Body of pancreas (tissue), 4 donors: ENCODE data around the gene SPDYE8.
"Not testable (repeated sequence)": the region's sequence is repeated elsewhere in the genome, so short reads cannot be mapped to it uniquely, and the experiment has no call there.

Source experiments
- POLR2A ChIP-seq, 3 donors: fragments of 450-650 bp; IDR thresholded peaks; one replicate each; pipeline ENCODE4 v1.6.1; 2016; ENCODE audit warnings: antibody characterized with exemption in 3 of 3, mild to moderate bottlenecking in 2 of 3
- TF ChIP-seq, protein P1 (sequence below), 7 experiments: fragments of 450-650 bp in 4 of 7; fragments of 200-600 bp in 3 of 7; sonication (generic) in 3 of 7; IDR thresholded peaks; one replicate each; pipeline ENCODE4 v1.5.1; 2016 to 2019; ENCODE audit warnings: antibody characterized with exemption in 7 of 7

DNA sequence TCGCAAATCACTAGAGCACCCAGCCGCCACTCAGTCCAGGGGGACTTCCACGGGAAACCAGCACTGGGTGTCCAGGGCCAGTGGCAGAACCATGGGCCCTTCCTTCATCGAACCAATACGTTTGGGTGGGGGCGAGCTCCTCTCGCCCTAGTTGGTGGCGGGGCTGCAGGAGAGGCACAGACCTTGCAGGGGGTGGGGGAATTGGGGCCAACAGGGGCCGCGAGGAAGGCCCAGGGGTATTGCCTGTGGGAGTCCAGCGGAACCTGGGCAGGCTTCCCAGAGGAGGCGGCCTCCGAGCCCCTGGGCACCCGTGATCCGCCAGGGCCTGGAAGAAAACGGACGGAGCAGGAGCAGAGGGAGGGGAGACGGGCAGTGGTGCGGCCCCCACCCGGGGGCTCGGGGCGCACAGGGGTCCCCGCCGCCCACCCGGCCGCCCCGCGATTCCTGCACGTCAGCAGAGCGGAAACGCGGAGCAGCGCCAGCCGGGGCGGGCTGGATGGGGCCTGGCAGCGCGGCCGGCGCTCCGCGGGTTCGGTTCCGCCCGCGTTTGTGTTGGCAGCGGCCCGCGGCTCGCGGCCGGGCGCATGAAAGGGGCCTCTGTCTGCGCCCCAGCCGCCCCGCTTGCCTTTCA is 53.8 kb downstream of the SPDYE8 start:
- TF ChIP-seq, protein P1, sequence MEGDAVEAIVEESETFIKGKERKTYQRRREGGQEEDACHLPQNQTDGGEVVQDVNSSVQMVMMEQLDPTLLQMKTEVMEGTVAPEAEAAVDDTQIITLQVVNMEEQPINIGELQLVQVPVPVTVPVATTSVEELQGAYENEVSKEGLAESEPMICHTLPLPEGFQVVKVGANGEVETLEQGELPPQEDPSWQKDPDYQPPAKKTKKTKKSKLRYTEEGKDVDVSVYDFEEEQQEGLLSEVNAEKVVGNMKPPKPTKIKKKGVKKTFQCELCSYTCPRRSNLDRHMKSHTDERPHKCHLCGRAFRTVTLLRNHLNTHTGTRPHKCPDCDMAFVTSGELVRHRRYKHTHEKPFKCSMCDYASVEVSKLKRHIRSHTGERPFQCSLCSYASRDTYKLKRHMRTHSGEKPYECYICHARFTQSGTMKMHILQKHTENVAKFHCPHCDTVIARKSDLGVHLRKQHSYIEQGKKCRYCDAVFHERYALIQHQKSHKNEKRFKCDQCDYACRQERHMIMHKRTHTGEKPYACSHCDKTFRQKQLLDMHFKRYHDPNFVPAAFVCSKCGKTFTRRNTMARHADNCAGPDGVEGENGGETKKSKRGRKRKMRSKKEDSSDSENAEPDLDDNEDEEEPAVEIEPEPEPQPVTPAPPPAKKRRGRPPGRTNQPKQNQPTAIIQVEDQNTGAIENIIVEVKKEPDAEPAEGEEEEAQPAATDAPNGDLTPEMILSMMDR (IDR thresholded peaks at IDR 0.05), result not testable (repeated sequence)
- not testable (repeated sequence) for TF ChIP-seq POLR2A (IDR thresholded peaks at IDR 0.05)
